Thymus (tissue), 11 donors: ENCODE measurements around the gene RBM6. TPM values are rescaled to one million over a fixed set of nuclear protein-coding genes. Genes with fewer than 3 reads are reported as not detected.
"Not testable (repeated sequence)": the region's sequence is repeated elsewhere in the genome, so short reads cannot be mapped to it uniquely, and the experiment has no call there.

Experiments used
- DNase-seq, 9 donors: peaks; one replicate each; pipeline ENCODE4 v3.0.0-alpha.2; 2013; ENCODE audit warnings: low spot score in 9 of 9, low read depth in 6 of 9, missing footprints in 1 of 9
- H3K27ac ChIP-seq, 2 donors: one replicate each; pipeline ENCODE4 v1.5.1; 2013; ENCODE audit warnings: control low read depth in 1 of 2, low read depth in 1 of 2, low read length in 1 of 2, mild to moderate bottlenecking in 1 of 2, moderate library complexity in 1 of 2
- H3K27me3 ChIP-seq, 2 donors: one replicate each; pipeline ENCODE4 v1.5.1; 2013; ENCODE audit warnings: low read length in 1 of 2; ENCODE audit not compliant: control insufficient read depth in 2 of 2, insufficient read depth in 1 of 2
- H3K36me3 ChIP-seq, 2 donors: one replicate each; pipeline ENCODE4 v1.5.1; 2013; ENCODE audit warnings: low read length in 1 of 2, mild to moderate bottlenecking in 1 of 2, moderate library complexity in 1 of 2; ENCODE audit not compliant: control insufficient read depth in 2 of 2, insufficient read depth in 2 of 2
- H3K4me1 ChIP-seq, 2 donors: one replicate each; pipeline ENCODE4 v1.5.1; 2013; ENCODE audit warnings: low read length in 2 of 2; ENCODE audit not compliant: control insufficient read depth in 2 of 2, insufficient read depth in 2 of 2
- H3K4me3 ChIP-seq, 2 donors: one replicate each; pipeline ENCODE4 v1.5.1; 2013; ENCODE audit warnings: low read length in 2 of 2, control low read depth in 1 of 2, mild to moderate bottlenecking in 1 of 2
- H3K9me3 ChIP-seq, 2 donors: one replicate each; pipeline ENCODE4 v1.5.1; 2013; ENCODE audit warnings: low read length in 1 of 2, mild to moderate bottlenecking in 1 of 2; ENCODE audit not compliant: control insufficient read depth in 2 of 2, insufficient read depth in 1 of 2
- WGBS: extraction: QIAGEN DNeasy Blood & Tissue Kit; methylation state at CpG from one replicate; pipeline ENCODE4 v1.1.7; 2013; 5-methylcytosine and 5-hydroxymethylcytosine counted together
- polyA plus RNA-seq: library from polyadenylated mRNA; stranded (reverse); fragments of 200-250 nt; gene quantifications from one replicate; pipeline ENCODE4 v1.2.3, GENCODE V29; 2013
- total RNA-seq: library from RNA; stranded (reverse); fragments of 120-200 nt; gene quantifications from one replicate; pipeline ENCODE4 v1.2.4, GENCODE V29; 2013
- donor health status: healthy.

Gene RBM6
- total and polyA plus RNA-seq, 2 donors: 59.4 to 343 TPM

DNA sequence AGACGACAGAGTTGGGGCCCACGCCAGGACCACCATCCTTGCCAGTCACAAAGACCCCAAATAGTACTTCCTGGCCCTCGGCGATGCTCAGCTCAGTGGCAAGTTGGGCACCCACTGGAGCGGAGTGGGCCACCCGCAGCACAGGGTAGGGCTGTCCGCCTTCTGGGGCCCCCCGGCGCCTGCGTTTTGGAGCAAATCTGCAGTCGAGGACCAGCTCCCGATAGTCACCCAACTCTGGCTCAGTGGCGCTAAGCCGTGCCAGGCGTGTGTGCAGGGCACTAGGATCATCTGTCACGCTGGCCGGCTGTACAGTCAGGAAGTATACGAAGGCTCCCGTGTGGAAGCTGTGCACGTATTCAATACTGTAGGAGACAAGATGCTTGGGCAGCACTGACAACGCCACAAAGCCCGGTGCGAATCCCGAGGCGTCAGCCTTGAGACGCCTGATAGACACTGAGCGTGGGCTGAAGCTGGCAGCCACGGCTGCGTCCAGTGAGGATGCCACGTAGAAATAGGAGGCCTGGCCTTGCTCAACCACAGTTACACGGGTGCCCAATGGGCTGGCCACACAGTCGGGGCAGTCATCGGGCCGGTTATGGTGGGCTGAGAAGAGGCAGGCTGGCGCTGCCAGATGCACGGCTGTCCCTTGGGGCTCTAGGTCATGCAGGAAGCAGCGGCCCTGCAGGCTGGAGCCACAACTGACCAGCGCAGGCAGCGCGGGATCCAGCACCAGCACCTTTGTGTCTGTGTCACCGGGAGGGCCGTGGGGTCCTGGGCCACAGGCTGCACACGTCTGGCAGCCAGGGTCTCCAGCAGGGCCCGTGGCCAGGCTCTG is 37.2 kb upstream of the RBM6 start:
- no peaks in the 10 kb centered on the region for H3K9me3 ChIP-seq
- peak overlapping the region in 1 of 2 donors; percentile 26 for H3K4me3 ChIP-seq
- no peaks in the 10 kb centered on the region for H3K36me3 ChIP-seq
- no peak for DNase-seq
- H3K4me1 ChIP-seq: peaks cover 20 to 58% of the 10 kb centered on the region in 2 donors
- no peaks in the 10 kb centered on the region for H3K27me3 ChIP-seq
- 97% methylated on average over 44 of the region's 44 CpGs for WGBS
- peak overlapping the region; percentile 76 to 80 for H3K27ac ChIP-seq

GRCh38 chr3:49903451-49904424 is 36.2 kb upstream of the RBM6 start, which contains the start of gene MST1R:
MST1R (minus strand) TSS chr3:49903873; CDS start chr3:49903609, 264 bp downstream.
- H3K4me1 ChIP-seq: peaks cover 20 to 58% of the 10 kb centered on the region in 2 donors
- no peaks in the 10 kb centered on the region for H3K27me3 ChIP-seq
- H3K4me3 ChIP-seq: peak within 1 kb of the TSS; percentile 30 to 38
- H3K9me3 ChIP-seq: no peaks in the 10 kb centered on the region
- H3K27ac ChIP-seq: peak within 1 kb of the TSS; percentile 67 to 76
- peak in 8 of 9 donors; percentile 45 to 88 (median 71) for DNase-seq
- H3K36me3 ChIP-seq: peaks cover 0 to 4% of the 10 kb centered on the region in 2 donors
- WGBS: 40% methylated on average over 65 of the region's 65 CpGs

DNA sequence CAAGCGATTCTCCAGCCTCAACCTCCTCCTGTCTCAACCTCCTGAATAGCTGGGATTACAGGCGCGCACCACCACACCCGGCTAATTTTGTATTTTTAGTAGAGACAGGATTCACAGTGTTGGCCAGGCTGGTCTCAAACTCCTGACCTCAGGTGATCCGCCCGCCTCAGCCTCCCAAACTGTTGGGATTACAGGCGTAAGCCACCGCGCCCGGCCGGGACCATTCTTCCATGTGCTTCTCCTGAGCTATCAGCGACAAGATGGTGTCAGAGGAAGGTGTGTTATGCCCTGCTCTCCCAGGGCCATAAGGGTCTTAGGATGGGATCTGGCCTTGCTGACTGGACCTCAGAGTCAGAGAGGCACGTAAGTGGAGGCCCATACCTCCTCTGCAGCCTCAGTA is 35.5 kb upstream of the RBM6 start:
- not testable (repeated sequence) for H3K4me3 ChIP-seq, DNase-seq, H3K27ac ChIP-seq, H3K27me3 ChIP-seq, H3K9me3 ChIP-seq
- peaks cover 20 to 58% of the 10 kb centered on the region in 2 donors for H3K4me1 ChIP-seq
- peaks cover 4 to 11% of the 10 kb centered on the region in 2 donors for H3K36me3 ChIP-seq
- 93% methylated on average over 13 of the region's 13 CpGs for WGBS

GRCh38 chr3:49906073-49906743 is 33.7 kb upstream of the RBM6 start:
- Histone ChIP-seq H3K4me3 (no peak overlapping the region), H3K4me1 (peaks cover 20 to 46% of the 10 kb centered on the region in 2 donors)
- peak in 3 of 9 donors; percentile 37 to 65 (median 55) for DNase-seq

DNA sequence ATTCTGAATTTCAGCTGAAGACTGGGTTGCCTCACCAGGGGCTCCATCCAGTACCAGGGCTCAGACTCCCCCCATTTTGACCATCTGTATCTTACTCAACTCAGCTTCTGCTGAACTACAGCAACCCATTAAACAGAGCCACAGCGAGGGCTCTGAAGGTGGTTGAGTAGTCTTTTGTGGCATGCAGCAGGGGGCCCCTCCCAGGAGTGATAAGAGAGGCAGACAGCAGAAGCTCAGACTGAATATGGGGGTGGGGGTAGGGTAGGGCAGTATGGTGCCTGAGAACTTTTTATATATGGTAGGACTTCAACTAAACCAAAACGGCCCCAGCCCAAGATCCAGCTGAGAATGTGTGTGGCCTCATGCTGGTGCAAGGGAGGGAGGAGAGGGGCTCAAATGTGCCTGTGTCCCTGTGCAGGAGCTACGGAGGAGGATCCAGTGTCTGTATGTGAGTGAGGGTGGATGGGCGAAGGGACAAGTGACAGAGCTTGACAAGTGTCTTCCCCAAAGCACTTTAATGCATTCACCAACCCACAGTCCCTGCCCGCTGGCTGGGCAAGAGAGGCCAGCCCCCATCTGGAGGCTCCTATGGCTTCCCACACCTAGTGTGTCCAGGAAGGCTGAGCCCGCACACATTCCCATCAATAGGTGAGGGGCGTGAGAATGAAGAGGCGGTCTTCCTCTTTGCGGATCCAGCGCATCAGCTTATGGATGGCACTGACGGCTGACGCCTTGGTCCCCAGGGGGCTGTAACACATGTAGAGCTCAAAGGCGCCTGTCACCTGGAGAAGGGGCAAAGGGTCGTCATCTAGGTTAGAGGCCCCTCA is 31.4 kb upstream of the RBM6 start:
- Histone ChIP-seq H3K36me3 (peaks cover 26 to 45% of the 10 kb centered on the region in 2 donors), H3K4me1 (peaks cover 17 to 26% of the 10 kb centered on the region in 2 donors), H3K27ac (no peak overlapping the region), H3K4me3 (no peak overlapping the region), H3K9me3 (no peaks in the 10 kb centered on the region), H3K27me3 (no peaks in the 10 kb centered on the region)
- no peak for DNase-seq
- 97% methylated on average over 14 of the region's 14 CpGs for WGBS

More at GRCh38 chr3:49906073-49906743, 33.7 kb upstream of the RBM6 start:
- Histone ChIP-seq H3K27me3 (no peaks in the 10 kb centered on the region), H3K36me3 (peaks cover 12 to 26% of the 10 kb centered on the region in 2 donors), H3K27ac (peak overlapping the region in 1 of 2 donors; percentile 34), H3K9me3 (no peaks in the 10 kb centered on the region)
- 24% methylated on average over 15 of the region's 15 CpGs for WGBS

- H3K36me3 ChIP-seq: peaks cover 26 to 45% of the 10 kb centered on the region in 2 donors
- DNase-seq: no peak
Measured at GRCh38 chr3:49910409-49911123, 29.4 kb upstream of the RBM6 start.

GRCh38 chr3:49911124-49911420 is 28.9 kb upstream of the RBM6 start:
- Histone ChIP-seq H3K9me3 (no peaks in the 10 kb centered on the region), H3K4me1 (peaks cover 4 to 6% of the 10 kb centered on the region in 2 donors), H3K4me3 (no peak overlapping the region), H3K27ac (no peak overlapping the region), H3K27me3 (no peaks in the 10 kb centered on the region), H3K36me3 (peaks cover 26 to 45% of the 10 kb centered on the region in 2 donors)
- no peak for DNase-seq
- WGBS: 97% methylated on average over 2 of the region's 2 CpGs

More at GRCh38 chr3:49910409-49911123, 29.4 kb upstream of the RBM6 start:
- Histone ChIP-seq H3K27ac (no peak overlapping the region), H3K27me3 (no peaks in the 10 kb centered on the region), H3K4me3 (no peak overlapping the region), H3K4me1 (peaks cover 8 to 11% of the 10 kb centered on the region in 2 donors), H3K9me3 (no peaks in the 10 kb centered on the region)
- 96% methylated on average over 48 of the region's 48 CpGs for WGBS
